Heart left ventricle (tissue), 13 donors: ENCODE results near the gene RNF215.

Source experiments
- POLR2A ChIP-seq, 2 donors: fragments of 450-650 bp; IDR thresholded peaks; one replicate each; pipeline ENCODE4 v1.6.1; 2017; ENCODE audit warnings: antibody characterized with exemption in 2 of 2, mild to moderate bottlenecking in 2 of 2, moderate library complexity in 2 of 2
- TF ChIP-seq, protein P1 (sequence below), 12 donors: fragments of 200-600 bp; sonication (generic) in 4 of 12; IDR thresholded peaks; one replicate each; pipeline versions ENCODE4 v1.5.0 to v1.8.0; 2018 to 2022; ENCODE audit warnings: antibody characterized with exemption in 12 of 12, mild to moderate bottlenecking in 5 of 12
- donor health status: ischemic (EF 13 %, LVEDD 7.1; RV severe dilation, severe dysfunction).
- donor health status: DM: no; HTN: yes; CAD: no.
- donor health status: DM: no; HTN: no; CAD: no.
- donor health status: ischemic (EF 25% LVEDD 6.9; RV normal size, moderate dysfunction).
- donor health status: ischemic (EF 25% LVEDD 5.7; RV mildly dilated, moderate dysfunction).
- donor health status: ischemic (EF 35%, LVEDD 5.7; RV mildly dilated, moderate dysfunction).
- donor health status: nonischemic (EF 11% LVEDD 7.7; RV severe dilation, severe dysfunction).
- donor health status: DM: yes; HTN: yes; CAD: no.
- donor health status: PGD.
- donor health status: ischemic (EF 29% LVEDD 5.4; RV normal size, mild dysfunction).
- donor health status: nonischemic (EF 23%, LVEDD 6.1; RV moderate dilation, normal function).

DNA sequence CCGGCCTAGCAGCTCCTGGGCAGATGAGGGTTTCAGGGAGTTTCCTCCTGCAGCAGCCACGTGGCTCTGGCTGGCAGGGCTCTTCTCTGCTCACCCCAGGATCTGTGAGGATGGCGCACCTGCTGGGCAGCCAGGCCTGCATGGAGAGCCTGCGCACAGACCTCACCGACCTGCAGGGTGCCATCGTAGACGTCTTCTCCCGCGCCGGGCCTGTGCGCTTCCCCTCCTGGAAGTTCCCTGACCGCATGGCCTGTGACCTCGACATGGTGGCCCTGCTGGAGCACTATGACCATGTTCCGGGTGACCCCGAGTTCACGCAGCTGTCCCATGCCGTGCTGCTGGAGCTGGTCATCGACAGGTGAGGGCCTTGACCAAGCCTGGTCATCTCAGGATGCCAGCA, 21.3 kb downstream of the RNF215 start:
- TF ChIP-seq, protein P1, sequence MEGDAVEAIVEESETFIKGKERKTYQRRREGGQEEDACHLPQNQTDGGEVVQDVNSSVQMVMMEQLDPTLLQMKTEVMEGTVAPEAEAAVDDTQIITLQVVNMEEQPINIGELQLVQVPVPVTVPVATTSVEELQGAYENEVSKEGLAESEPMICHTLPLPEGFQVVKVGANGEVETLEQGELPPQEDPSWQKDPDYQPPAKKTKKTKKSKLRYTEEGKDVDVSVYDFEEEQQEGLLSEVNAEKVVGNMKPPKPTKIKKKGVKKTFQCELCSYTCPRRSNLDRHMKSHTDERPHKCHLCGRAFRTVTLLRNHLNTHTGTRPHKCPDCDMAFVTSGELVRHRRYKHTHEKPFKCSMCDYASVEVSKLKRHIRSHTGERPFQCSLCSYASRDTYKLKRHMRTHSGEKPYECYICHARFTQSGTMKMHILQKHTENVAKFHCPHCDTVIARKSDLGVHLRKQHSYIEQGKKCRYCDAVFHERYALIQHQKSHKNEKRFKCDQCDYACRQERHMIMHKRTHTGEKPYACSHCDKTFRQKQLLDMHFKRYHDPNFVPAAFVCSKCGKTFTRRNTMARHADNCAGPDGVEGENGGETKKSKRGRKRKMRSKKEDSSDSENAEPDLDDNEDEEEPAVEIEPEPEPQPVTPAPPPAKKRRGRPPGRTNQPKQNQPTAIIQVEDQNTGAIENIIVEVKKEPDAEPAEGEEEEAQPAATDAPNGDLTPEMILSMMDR (IDR thresholded peaks at IDR 0.05) = no peak
- no peak for TF ChIP-seq POLR2A (IDR thresholded peaks at IDR 0.05)
